ENCODE measurements around the gene TXNDC2. TPM values are rescaled to one million over a fixed set of nuclear protein-coding genes. Genes with fewer than 3 reads are reported as not detected.
A peak's percentile ranks its signal among the peaks of the same experiment; 100 is the strongest.

The TXNDC2 gene
- total RNA-seq, 4 donors from 2014 or later = 0.27 TPM; not detected in 3

DNA sequence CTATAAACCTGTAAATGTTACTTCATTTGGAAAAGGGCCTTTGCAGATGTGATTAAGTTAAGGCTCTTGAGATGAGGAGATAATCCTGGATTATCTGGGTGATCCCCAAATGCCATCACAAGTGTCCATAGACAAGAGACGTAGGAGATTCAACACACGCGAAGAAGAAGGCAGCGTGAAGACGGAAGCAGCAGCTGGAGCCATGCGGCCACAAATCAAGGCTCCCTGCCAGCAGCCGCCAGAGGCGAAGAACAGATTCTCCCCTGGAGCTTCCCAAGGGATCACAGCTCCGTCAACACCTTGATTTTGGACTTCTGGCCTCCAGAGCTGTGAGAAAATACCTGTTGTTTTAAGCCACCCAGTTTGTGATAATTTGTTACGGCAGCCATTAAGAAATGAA lies 17.1 kb downstream of the TXNDC2 start:
- WGBS, 2 donors (ENCODE audit: low coverage in 1 of 2) = 50 to 95% methylated on average over 1 to 10 of the region's 10 CpGs
- no peak for DNase-seq
- in situ Hi-C loops (cut with MboI; ENCODE audit: low pct_ligation_motif_present in 1 of 4, low pct_unique_long_range_greater_than_20kb in 1 of 4, low sequenced_read_pairs in 3 of 4) (loop anchor here in 1 of 4 donors (25.0 kb wide), 1 partner anchor 291 kb away; the partner anchor contains the start of gene PPP4R1), intact Hi-C loops (cut with DNase I; ENCODE audit: low total_unique reads) (no loop called here)
- Histone ChIP-seq H3K27ac (no peak overlapping the region), H3K36me3 (no peaks in the 10 kb centered on the region), H3K27me3 (no peaks in the 10 kb centered on the region), H3K9me3 (no peaks in the 10 kb centered on the region), H3K4me3 (no peak overlapping the region), H3K4me1 (peaks cover 0 to 9% (median 2%) of the 10 kb centered on the region in 4 donors)
- TF ChIP-seq, protein P1, sequence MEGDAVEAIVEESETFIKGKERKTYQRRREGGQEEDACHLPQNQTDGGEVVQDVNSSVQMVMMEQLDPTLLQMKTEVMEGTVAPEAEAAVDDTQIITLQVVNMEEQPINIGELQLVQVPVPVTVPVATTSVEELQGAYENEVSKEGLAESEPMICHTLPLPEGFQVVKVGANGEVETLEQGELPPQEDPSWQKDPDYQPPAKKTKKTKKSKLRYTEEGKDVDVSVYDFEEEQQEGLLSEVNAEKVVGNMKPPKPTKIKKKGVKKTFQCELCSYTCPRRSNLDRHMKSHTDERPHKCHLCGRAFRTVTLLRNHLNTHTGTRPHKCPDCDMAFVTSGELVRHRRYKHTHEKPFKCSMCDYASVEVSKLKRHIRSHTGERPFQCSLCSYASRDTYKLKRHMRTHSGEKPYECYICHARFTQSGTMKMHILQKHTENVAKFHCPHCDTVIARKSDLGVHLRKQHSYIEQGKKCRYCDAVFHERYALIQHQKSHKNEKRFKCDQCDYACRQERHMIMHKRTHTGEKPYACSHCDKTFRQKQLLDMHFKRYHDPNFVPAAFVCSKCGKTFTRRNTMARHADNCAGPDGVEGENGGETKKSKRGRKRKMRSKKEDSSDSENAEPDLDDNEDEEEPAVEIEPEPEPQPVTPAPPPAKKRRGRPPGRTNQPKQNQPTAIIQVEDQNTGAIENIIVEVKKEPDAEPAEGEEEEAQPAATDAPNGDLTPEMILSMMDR (IDR thresholded peaks at IDR 0.05) = no peak
- TF ChIP-seq POLR2AphosphoS5 (IDR thresholded peaks at IDR 0.05) = no peak
- TF ChIP-seq EP300 (IDR thresholded peaks at IDR 0.05; ENCODE audit: low read depth) = no peak
- no peak for TF ChIP-seq POLR2A (IDR thresholded peaks at IDR 0.05)

DNA sequence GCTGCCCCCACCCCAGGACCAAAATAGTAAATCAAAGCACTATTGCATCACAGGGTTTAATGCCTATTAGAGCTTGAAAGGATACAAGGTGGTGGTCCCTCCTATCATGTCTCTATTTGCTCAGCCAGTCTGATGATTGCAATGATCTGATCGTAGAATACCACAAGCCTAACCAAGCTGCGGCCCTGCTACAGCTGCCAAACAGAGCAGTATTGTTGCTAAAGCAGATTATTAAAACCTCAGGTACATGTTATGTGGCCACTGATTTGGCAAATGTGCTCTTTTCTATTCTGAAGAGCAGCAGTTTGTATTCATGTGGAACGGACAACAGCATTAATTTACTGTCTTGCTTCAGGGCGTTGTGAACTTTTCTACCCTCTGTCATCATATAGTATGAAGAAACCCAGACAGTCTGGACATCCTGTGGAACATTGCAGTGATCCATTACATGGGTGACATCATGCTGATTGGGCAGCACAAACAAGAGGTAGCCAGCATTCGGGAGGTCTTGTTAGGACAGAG lies 19.7 kb downstream of the TXNDC2 start:
- Histone ChIP-seq H3K4me3 (no peak overlapping the region), H3K9me3 (no peaks in the 10 kb centered on the region), H3K36me3 (no peaks in the 10 kb centered on the region), H3K4me1 (no peaks in the 10 kb centered on the region), H3K27me3 (no peaks in the 10 kb centered on the region), H3K27ac (no peak overlapping the region)
- intact Hi-C loops (cut with DNase I; ENCODE audit: low total_unique reads) (no loop called here), in situ Hi-C loops (cut with MboI; ENCODE audit: low pct_ligation_motif_present in 1 of 4, low pct_unique_long_range_greater_than_20kb in 1 of 4, low sequenced_read_pairs in 3 of 4) (loop anchor here in 1 of 4 donors (25.0 kb wide), 1 partner anchor 293 kb away; the partner anchor contains the start of gene PPP4R1)
- TF ChIP-seq EP300 (IDR thresholded peaks at IDR 0.05; ENCODE audit: low read depth) (no peak), POLR2AphosphoS5 (IDR thresholded peaks at IDR 0.05) (peak in 1 of 3 donors; percentile 27)
- no peak for DNase-seq
- 59 to 82% methylated on average over 2 to 5 of the region's 5 CpGs for WGBS, 2 donors (ENCODE audit: low coverage in 1 of 2)

DNA sequence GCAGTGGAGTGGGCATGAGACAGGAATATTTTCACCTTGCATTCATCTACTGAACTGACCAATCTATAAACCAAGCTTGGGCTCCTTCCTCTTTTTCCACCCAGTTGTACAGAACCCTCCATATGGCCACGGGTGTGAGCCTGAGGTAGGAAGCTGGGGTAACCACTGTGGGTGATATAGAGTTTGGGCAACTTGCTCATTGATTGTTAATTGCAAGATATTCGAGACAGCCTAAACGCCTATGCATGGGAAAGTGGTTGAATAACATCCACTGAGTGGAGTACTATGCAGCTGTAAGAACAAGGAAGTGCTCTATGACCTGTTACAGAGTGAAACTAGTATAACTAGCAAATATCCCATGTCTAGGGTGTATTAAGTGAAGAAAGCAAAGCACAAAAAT lies 20.7 kb downstream of the TXNDC2 start:
- Histone ChIP-seq H3K4me3 (no peak overlapping the region), H3K36me3 (no peaks in the 10 kb centered on the region), H3K4me1 (no peaks in the 10 kb centered on the region), H3K9me3 (no peaks in the 10 kb centered on the region), H3K27ac (no peak overlapping the region), H3K27me3 (no peaks in the 10 kb centered on the region)
- intact Hi-C loops (cut with DNase I; ENCODE audit: low total_unique reads) (no loop called here), in situ Hi-C loops (cut with MboI; ENCODE audit: low pct_ligation_motif_present in 1 of 4, low pct_unique_long_range_greater_than_20kb in 1 of 4, low sequenced_read_pairs in 3 of 4) (loop anchor here in 1 of 4 donors (25.0 kb wide), 1 partner anchor 294 kb away; the partner anchor contains the start of gene PPP4R1)
- TF ChIP-seq, protein P1 (IDR thresholded peaks at IDR 0.05) = no peak
- TF ChIP-seq POLR2AphosphoS5 (IDR thresholded peaks at IDR 0.05) = no peak
- no peak for TF ChIP-seq EP300 (IDR thresholded peaks at IDR 0.05; ENCODE audit: low read depth)
- DNase-seq = no peak
- WGBS, 2 donors (ENCODE audit: low coverage in 1 of 2) = 83% methylated on average over 2 to 3 of the region's 3 CpGs

DNA sequence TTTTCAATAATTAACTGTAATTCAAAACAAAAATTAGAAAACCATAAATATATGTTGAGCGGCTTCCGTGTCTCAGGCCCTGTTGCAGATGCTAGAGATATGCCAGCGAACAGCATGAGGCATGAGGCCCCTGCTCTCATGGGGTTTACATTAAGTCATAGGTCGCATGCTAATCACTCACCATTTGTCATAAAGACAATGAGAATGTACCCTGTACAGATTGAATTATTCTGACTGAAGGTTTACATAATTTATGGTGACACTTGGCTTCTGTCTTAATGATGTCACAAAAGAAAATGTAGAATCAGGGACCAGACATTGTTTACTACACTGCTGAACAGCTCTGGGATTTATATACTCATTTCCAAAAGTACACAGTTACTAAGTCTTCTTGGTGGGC lies 22.1 kb downstream of the TXNDC2 start:
- WGBS, 2 donors (ENCODE audit: low coverage in 1 of 2) = 82 to 93% methylated on average over 3 to 4 of the region's 4 CpGs
- H3K4me3 ChIP-seq = no peak overlapping the region
- DNase-seq = no peak
- no peak overlapping the region for H3K27ac ChIP-seq
- intact Hi-C loops (cut with DNase I; ENCODE audit: low total_unique reads) = no loop called here
- no peaks in the 10 kb centered on the region for H3K36me3 ChIP-seq
- TF ChIP-seq POLR2AphosphoS5 (IDR thresholded peaks at IDR 0.05) (no peak), EP300 (IDR thresholded peaks at IDR 0.05; ENCODE audit: low read depth) (no peak), POLR2A (IDR thresholded peaks at IDR 0.05) (no peak)
- TF ChIP-seq, protein P1 (IDR thresholded peaks at IDR 0.05) = no peak
- no peaks in the 10 kb centered on the region for H3K27me3 ChIP-seq
- no peaks in the 10 kb centered on the region for H3K9me3 ChIP-seq
- in situ Hi-C loops (cut with MboI; ENCODE audit: low pct_ligation_motif_present in 1 of 4, low pct_unique_long_range_greater_than_20kb in 1 of 4, low sequenced_read_pairs in 3 of 4) = loop anchor here in 1 of 4 donors (25.0 kb wide), 1 partner anchor 296 kb away; the partner anchor contains the start of gene PPP4R1
- peaks cover 0 to 2% (median under 1%) of the 10 kb centered on the region in 4 donors for H3K4me1 ChIP-seq
